ENCODE results near the gene POLR2E. TPM values are rescaled to one million over a fixed set of nuclear protein-coding genes. Genes with fewer than 3 reads are reported as not detected.
A peak's percentile ranks its signal among the peaks of the same experiment; 100 is the strongest.

The POLR2E gene
- total RNA-seq, 6 donors from 2014 or later, result 50.0 to 176 (median 103) TPM

DNA sequence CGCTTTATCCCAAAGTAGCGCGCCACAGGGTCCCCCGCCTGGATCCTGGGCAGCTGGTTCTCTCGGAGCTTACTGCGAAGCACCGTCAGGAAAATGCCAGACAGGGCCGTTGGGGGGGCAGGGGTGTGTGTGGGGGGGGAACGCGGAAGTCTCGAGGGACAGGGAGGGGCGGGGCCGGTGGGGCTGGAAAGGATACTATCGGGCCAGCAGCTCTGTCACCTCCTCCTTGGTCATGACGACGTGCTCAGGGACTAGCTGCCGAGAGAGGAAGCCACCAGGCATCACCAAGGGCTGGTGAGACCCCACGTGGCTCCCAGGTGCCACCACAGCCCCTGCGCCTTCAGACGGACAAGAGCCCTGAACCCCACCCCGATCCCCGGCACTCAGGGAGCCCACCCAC, 5.3 kb downstream of the POLR2E start:
- ATAC-seq (ENCODE audit: low FRiP score in 2 of 2), result no peak
- WGBS, 2 donors, result 56 to 80% methylated on average over 9 to 16 of the region's 22 CpGs
- DNase-seq, result peak in 1 of 2 donors; percentile 56

DNA sequence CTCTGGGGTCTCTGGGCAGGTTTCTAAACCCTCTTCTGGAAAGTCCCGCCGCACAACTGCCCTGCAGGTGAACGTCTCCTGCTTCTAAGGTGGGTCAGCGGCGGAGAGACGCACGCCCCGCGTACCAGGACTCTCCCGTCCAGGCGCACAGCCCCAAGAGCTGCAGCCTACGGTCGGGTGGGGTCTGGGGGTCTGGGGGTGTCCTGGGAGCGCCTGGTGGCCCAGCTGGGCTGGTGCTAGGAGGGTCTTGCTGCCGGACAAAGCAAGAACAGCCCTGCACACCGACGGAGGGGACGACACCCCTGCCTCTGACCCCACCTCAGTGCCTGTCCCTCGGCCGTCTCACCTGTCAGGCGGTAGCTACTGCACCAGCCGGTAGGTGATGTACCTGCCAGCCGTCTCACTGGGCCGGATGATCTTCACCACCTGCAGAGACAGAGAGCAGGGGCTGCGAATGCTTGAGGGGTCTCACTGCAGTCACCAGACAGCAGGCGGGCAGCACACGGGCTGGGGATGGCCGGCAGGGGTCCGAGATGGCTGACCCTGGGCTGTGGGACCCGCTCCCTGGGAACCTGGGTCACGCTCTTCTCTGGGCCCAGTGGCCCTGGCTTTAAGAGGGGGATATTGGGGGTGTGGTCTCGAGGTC, 5.9 kb downstream of the POLR2E start:
- Histone ChIP-seq H3K27ac (peak overlapping the region; percentile 49 to 81 (median 71)), H3K4me3 (no peak overlapping the region), H3K4me1 (peaks cover 22 to 31% (median 25%) of the 10 kb centered on the region in 4 donors), H3K36me3 (peaks cover 17 to 93% (median 70%) of the 10 kb centered on the region in 4 donors), H3K27me3 (no peaks in the 10 kb centered on the region), H3K9me3 (no peaks in the 10 kb centered on the region)
- WGBS, 2 donors, result 93 to 95% methylated on average over 22 to 32 of the region's 32 CpGs
- TF ChIP-seq EP300 (IDR thresholded peaks at IDR 0.05), result no peak
- TF ChIP-seq POLR2AphosphoS5 (IDR thresholded peaks at IDR 0.05), result no peak
- TF ChIP-seq, protein P1, sequence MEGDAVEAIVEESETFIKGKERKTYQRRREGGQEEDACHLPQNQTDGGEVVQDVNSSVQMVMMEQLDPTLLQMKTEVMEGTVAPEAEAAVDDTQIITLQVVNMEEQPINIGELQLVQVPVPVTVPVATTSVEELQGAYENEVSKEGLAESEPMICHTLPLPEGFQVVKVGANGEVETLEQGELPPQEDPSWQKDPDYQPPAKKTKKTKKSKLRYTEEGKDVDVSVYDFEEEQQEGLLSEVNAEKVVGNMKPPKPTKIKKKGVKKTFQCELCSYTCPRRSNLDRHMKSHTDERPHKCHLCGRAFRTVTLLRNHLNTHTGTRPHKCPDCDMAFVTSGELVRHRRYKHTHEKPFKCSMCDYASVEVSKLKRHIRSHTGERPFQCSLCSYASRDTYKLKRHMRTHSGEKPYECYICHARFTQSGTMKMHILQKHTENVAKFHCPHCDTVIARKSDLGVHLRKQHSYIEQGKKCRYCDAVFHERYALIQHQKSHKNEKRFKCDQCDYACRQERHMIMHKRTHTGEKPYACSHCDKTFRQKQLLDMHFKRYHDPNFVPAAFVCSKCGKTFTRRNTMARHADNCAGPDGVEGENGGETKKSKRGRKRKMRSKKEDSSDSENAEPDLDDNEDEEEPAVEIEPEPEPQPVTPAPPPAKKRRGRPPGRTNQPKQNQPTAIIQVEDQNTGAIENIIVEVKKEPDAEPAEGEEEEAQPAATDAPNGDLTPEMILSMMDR (IDR thresholded peaks at IDR 0.05), result no peak
- no peak for TF ChIP-seq POLR2A (IDR thresholded peaks at IDR 0.05)
- ATAC-seq (ENCODE audit: low FRiP score in 2 of 2), result no peak
- peak in 1 of 2 donors; percentile 77 for DNase-seq

More for the DNA sequence above, 5.3 kb downstream of the POLR2E start:
- H3K9me3 ChIP-seq, result no peaks in the 10 kb centered on the region
- peak overlapping the region in 2 of 4 donors; percentile 49 to 79 for H3K27ac ChIP-seq
- H3K4me1 ChIP-seq, result peaks cover 25 to 37% (median 29%) of the 10 kb centered on the region in 4 donors
- H3K36me3 ChIP-seq, result peaks cover 17 to 87% (median 64%) of the 10 kb centered on the region in 4 donors
- TF ChIP-seq, protein P1 (IDR thresholded peaks at IDR 0.05), result no peak
- no peak for TF ChIP-seq EP300 (IDR thresholded peaks at IDR 0.05)
- TF ChIP-seq POLR2AphosphoS5 (IDR thresholded peaks at IDR 0.05), result no peak
- TF ChIP-seq POLR2A (IDR thresholded peaks at IDR 0.05), result no peak
- no peaks in the 10 kb centered on the region for H3K27me3 ChIP-seq
- H3K4me3 ChIP-seq, result no peak overlapping the region

DNA sequence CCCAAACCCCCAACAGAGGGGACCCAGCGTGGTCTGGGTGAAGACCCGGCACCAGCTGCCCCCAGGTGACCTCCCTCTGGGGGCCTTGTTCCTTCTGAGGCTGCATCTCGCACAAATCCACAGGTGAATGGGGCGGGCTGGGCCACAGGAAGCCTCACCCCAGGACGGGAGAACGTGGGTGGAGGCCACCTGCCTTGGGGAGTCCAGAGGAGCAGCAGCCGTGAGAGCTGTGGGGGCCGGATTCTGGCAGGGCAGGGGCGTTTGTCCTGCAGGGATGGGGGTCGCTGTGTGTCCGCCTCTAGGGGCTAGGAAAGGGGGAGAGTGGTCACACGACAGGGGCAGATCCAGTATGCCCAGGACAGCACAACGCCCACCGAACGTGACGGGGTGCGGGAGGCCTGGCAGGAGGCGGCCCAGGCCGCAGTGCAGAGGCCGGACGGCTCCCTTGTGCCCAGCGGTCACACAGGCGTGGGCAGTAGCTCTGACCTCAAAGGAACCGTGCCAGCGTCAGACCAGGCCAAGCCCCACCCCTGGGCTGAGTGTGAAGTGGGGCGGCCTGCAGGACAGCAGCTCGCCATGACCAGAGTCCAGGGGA, 6.7 kb downstream of the POLR2E start:
- Histone ChIP-seq H3K4me3 (no peak overlapping the region), H3K36me3 (peaks cover 17 to 97% (median 75%) of the 10 kb centered on the region in 4 donors), H3K4me1 (peaks cover 14 to 27% (median 18%) of the 10 kb centered on the region in 4 donors), H3K27me3 (no peaks in the 10 kb centered on the region), H3K9me3 (no peaks in the 10 kb centered on the region), H3K27ac (peak overlapping the region; percentile 63 to 83 (median 80))
- ATAC-seq (ENCODE audit: low FRiP score in 2 of 2) (peak; percentile 13 to 70), DNase-seq (peak in 1 of 2 donors; percentile 85)
- TF ChIP-seq POLR2AphosphoS5 (IDR thresholded peaks at IDR 0.05) (peak in 1 of 2 donors; percentile 20), POLR2A (IDR thresholded peaks at IDR 0.05) (peak in 1 of 4 donors; percentile 29)
- TF ChIP-seq, protein P1 (IDR thresholded peaks at IDR 0.05), result no peak
- WGBS, 2 donors, result 72 to 88% methylated on average over 13 to 27 of the region's 27 CpGs

DNA sequence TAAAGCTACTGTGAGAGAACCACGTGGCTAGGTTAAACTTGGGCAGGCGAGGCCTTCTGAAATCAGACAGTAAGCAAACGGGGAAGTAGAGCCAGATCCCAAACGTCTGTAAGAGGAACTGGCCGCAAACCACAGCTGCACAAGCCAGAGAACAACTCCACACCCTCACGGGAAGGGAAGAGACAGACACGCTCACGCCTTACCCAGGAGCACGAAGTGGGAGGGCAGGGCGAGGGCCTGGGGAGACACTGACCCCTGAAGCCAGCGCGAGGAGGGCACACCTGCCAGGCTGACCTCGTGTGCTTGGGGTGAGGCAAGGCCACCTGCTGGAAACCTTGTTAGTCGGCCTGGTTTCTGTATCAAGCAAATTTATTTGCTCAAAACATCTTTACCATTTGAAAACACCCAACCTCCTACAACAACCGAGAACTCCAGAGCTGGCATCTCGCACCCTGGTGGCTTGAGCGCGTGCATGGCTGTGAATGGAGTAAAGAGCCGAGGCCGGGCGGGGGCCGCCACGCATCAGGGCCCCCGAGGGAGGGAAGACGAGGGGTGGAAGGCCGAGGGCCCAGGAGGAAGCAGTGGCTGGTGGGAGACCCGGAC, 7.3 kb downstream of the POLR2E start:
- ATAC-seq (ENCODE audit: low FRiP score in 2 of 2), result peak; percentile 71 to 86
- H3K36me3 ChIP-seq, result peaks cover 17 to 97% (median 79%) of the 10 kb centered on the region in 4 donors
- TF ChIP-seq EP300 (IDR thresholded peaks at IDR 0.05) (no peak), POLR2A (IDR thresholded peaks at IDR 0.05) (peak in 1 of 4 donors; percentile 39), POLR2AphosphoS5 (IDR thresholded peaks at IDR 0.05) (peak; percentile 45 to 58)
- TF ChIP-seq, protein P1 (IDR thresholded peaks at IDR 0.05), result no peak
- H3K9me3 ChIP-seq, result no peaks in the 10 kb centered on the region
- H3K27ac ChIP-seq, result peak overlapping the region; percentile 63 to 83 (median 80)
- 57 to 70% methylated on average over 11 to 27 of the region's 27 CpGs for WGBS, 2 donors
- peak; percentile 83 to 85 for DNase-seq
- H3K4me3 ChIP-seq, result no peak overlapping the region
- peaks cover 11 to 28% (median 16%) of the 10 kb centered on the region in 4 donors for H3K4me1 ChIP-seq
- H3K27me3 ChIP-seq, result no peaks in the 10 kb centered on the region

All from upper lobe of left lung (tissue), 6 donors.